Measurements from ENCODE around the gene LYRM7.
"Not testable (repeated sequence)": the region's sequence is repeated elsewhere in the genome, so short reads cannot be mapped to it uniquely, and the experiment has no call there.

LYRM7 gene

DNA sequence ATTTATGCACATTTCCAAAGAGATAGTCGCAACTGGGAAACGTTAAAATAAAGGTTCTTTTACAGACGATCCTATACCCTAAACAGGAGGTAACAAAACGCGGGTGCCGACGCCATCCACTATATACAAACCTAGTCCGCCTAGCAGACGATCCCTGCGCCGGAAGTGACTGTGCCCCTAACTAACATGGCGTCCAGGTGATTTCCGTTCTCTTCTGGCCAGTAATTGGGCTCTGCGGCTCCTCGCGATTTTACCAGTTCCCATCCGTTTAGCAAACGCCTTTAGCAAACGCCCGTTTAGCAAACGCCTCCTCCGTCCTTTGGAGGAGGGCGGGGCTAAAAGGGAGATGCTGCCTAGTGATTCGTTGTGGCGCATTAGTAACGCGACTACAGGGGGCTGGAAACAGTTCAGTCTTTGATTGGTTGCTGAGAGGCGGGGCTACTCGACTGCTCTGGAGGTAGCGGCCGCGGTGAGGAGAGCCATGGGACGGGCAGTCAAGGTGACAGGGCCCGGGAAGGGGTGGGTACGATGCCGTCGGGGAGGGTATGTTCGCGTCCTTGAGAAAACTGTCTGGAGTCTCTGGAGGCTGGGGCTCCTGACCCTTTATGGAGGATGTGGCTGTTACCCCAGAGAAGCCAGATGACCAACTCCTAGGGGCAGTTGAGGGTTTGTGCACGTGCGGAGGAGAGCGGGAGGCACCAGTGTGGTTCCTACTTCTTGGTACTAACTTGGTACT is at the start of gene LYRM7:
LYRM7 (plus strand) TSS at position 405 of the 736 bp plus-strand sequence; CDS start at position 482, 77 bp downstream.
- peak; percentile 56 to 99 (median 93) for DNase-seq

DNA sequence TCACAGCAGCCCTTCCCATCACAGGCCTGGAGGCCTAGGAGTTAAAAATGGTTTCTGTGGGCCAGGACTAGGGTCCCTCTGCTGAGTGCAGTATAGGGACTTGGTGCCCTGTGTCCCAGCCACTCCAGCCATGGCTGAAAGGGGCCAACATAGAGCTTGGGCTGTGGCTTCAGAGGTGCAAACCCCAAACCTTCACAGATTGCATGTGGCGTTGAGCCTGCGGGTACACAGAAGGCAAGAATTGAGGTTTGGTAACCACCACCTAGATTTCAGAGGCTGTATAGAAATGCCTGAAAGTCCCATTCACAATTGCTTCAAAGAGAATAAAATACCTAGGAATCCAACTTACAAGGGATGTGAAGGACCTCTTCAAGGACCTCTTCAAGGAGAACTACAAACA is 43.5 kb upstream of the LYRM7 start:
- not testable (repeated sequence) for DNase-seq

DNA sequence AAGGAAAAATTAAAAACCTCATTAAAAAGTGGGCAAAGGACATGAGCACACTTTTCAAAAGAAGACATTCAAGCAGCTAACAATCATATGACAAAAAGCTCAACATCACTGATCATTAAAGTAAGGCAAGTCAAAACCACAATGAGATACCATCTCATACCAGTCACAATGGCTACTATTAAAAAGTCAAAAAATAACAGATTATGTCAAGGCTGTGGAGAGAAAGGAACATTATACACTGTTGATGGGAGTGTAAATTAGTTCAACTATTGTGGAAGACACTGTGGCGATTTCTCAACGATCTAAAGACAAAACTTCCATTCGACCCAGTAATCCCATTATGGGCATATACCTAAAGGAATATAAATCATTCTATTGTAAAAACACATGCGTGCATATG is 41.4 kb upstream of the LYRM7 start:
- no peak for DNase-seq

DNA sequence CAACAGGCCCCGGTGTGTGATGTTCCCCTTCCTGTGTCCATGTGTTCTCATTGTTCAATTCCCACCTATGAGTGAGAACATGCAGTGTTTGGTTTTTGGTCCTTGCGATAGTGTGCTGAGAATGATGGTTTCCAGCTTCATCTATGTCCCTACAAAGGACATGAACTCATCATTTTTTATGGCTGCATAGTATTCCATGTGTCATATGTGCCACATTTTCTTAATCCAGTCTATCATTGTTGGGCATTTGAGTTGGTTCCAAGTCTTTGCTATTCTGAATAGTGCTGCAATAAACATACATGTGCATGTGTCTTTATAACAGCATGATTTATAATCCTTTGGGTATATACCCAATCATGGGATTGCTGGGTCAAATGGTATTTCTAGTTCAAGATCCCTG is 37.7 kb upstream of the LYRM7 start:
- DNase-seq, result not testable (repeated sequence)

DNA sequence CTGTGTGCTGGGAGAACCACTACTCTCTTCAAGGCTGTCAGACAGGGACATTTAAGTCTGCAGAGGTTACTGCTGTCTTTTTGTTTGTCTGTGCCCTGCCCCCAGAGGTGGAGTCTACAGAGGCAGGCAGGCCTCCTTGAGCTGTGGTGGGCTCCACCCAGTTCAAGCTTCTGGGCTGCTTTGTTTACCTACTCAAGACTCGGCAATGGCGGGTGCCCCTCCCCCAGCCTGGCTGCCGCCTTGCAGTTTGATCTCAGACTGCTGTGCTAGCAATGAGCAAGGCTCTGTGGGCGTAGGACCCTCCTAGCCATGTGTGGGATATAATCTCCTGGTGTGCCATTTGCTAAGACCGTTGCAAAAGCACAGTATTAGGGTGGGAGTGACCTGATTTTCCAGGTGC is 32.3 kb upstream of the LYRM7 start:
- DNase-seq, result not testable (repeated sequence)

DNA sequence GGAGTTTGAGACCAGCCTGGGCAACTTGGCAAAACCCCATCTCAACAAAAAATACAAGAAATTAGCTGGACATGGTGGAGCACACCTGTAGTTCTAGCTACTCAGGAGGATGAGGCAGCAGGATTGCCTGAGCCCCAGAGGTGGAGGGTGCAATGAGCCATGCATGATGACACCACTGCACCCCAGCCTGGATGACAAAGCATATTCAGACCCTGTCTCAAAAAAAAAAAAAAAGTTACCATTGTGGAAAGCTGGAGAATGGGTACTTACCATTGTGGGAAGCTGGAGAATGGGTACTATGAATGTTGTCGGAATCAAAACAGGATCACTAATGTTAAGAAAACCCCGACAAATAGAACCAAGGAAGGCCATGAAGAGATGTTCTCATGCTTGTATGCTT is 31.4 kb upstream of the LYRM7 start:
- DNase-seq, result no peak

DNA sequence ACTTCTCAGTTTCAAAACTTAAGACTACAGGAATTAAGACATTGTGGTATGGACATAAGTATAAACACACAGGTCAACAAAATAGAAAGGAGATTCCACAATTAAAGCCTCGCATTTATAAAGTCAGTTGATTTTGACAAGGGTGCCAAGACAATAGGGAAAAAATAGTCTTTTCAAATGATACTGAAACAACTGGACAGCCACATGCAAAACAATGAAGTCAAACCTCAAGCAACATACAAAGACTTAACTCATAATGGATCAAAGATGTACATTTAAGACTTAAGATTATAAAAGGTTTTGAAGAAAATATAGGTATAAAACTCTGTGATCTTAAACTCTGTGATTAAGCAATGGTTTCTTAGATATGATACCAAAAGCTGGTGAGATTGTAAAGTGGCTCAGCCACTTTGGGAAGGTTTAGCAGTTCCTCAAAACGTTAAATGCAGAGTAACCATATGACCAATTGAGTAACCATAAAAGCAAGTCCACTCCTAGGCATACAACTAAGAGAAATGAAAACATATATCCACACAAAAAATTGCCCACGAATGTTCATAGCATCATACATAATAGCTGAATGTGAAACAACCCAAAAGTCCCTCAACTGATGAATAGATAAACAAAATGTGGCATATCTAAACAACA is 27.6 kb upstream of the LYRM7 start:
- no peak for DNase-seq

DNA sequence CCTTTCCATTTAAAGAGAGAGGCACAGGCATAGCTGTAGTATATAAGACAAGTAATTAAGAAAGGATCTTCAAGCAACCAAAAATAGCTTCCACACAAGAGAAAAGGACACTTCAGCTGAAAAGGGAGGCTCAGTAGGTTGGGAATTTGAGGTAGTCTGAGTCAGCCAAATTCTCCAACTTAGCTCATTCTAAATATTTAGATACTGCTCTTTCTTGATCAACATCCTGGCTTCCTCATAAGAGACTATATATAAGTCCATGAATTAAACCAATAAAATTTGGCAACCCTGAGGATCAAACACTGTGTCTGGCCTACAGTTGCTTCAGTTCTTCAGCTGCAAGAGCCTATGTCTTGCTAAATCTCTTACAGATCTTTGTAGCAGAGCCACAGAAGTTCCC is 23.5 kb upstream of the LYRM7 start:
- DNase-seq, result no peak

DNA sequence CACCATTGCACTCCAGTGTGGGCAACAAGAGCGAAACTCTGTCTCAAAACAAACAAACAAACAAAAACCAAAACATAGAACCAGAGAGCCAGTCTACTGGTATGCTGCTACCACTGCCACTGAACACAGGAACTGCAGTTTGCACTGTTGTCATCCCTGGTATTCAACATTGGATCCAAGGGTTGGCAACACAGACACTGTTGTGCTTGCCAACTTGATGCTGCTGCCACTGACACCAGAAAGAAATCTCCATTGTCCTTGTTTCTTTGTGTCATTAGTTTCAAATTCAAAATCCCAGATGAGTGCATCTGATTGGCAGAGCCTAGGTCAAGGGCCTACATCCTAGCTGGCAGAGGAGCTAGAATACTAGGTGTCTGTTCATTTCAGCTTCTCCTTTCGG is 21.9 kb upstream of the LYRM7 start:
- DNase-seq, result peak in 30 of 51 donors; percentile 2 to 69 (median 20)

DNA sequence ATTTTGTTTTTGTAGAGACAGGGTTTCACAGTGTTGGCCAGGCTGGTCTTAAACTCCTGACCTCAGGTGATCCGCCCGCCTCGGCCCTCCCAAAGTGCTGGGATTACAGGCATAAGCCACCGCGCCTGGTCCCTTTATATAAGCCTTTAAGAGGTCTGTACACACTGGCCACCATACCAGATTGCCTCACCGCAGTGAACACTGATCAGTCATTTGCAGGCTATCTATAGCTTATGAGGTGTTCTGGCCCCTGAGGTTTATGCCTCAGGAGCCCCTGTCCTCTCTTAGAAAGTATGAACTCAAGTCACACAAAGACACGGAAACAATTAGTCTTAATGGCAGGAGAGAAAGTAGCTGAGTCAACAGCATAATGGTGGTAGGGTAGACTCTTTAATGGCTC is 20.3 kb upstream of the LYRM7 start:
- no peak for DNase-seq

DNA sequence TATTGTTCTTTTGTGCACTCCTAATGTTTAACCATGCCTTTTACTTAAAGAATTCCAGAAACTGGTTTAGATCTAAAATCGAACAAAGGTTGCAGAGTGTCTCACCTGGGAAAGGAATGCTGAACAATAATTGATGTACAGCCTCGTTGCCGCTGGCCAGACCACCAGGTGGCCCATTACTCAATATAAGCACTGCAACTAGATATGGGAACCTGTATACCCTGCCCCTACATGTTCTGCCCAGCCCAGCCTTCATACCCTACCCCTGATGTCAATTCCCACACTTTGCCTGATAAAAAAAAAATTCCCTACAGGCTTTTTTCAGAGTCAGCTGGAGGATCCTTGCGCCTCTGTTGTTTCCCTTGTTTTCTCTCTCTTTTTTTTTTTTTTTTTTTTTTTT is 19.5 kb upstream of the LYRM7 start:
- DNase-seq, result no peak

DNA sequence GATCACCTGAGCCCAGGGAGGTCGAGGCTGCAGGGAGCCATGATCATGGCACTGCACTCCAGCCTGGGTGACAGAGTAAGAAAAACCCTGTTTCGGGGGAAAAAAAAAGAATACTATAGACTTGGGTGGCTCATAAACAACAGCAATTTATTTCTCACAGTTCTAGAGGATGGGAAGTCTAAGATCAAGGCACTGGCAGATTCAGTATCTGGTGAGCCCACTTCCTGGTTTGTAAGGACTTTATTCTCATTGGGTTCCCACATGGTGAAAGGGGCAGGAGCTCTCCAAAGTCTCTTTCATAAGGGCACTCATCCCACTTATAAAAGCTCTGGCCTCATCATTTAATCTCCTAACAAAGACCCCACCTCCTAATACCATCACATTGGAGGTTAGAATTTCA is 14.4 kb upstream of the LYRM7 start:
- no peak for DNase-seq

DNA sequence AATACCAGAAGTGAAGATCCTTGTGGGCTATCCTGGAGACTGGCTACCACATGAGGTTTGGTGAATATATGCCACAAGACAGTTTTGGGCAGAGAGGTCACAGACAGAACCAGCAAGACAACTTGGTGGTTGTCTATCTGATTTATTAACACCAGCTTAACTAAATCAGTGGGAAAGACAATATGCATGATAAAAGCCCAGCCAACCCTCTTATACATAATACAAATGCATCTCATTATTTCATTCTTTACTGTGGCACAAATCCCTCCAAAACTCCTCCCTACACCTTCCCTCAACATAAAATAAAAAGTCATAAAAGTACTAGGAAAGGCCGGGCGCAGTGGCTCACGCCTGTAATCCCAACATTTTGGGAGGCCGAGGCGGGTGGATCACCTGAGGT is 13.8 kb upstream of the LYRM7 start:
- DNase-seq, result no peak

DNA sequence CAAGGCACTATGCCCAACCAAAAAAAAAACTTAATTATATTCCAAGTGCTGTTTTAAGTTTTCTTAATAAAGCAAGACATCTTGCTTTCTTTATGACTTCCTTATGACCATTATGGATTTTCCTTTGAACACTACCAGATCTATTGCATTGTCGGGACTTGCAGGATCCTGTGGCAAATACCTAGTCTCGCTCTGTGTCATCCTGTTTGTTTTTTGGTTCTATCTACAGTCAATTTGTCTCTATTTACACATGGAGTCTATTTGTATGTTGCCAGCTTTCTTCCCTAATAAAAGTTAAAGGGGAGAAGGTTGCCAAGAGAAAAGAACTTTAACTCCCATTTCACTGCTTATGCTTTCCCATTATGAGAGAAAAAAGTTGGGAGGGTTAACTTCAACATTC is 10.6 kb upstream of the LYRM7 start:
- no peak for DNase-seq

DNA sequence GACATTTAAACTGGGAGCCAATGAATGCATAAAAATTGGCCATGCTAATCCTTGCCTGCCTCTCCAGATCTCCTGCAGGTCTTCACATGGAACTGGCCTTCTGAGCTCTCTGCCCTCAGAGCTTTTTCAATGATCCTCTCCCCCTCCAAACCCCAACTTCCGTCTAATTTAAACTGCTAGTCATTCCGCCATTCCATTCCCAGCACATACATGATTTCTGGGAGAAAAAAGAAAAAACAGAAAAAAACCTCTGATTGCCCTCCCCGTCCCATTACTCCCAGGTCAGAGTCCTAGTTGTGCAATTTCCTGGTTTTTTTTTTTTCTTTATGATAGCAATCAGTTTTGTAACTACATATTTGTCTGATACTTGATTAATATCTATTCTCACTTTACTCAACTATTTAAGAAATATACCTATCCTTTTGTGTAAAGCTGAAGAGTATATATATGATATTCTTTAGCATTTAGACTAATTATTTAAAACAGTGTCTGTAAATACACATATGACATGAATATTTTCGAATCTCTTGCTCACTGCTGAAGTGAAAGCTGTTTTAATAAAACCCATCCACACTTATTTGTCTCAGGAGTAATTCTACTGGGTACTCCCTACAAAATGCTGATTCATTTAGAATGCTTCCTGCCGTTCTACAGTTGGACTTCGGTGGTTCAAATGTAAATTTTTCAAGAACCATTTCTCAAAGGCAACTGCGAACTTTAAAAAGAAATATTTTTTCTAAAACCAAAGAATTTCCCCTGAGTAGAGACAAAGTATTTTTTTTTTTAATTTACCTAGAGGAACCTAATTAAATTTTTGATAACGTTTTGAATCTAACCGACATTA is 7.2 kb upstream of the LYRM7 start:
- DNase-seq, result peak in 1 of 51 donors; percentile 16

DNA sequence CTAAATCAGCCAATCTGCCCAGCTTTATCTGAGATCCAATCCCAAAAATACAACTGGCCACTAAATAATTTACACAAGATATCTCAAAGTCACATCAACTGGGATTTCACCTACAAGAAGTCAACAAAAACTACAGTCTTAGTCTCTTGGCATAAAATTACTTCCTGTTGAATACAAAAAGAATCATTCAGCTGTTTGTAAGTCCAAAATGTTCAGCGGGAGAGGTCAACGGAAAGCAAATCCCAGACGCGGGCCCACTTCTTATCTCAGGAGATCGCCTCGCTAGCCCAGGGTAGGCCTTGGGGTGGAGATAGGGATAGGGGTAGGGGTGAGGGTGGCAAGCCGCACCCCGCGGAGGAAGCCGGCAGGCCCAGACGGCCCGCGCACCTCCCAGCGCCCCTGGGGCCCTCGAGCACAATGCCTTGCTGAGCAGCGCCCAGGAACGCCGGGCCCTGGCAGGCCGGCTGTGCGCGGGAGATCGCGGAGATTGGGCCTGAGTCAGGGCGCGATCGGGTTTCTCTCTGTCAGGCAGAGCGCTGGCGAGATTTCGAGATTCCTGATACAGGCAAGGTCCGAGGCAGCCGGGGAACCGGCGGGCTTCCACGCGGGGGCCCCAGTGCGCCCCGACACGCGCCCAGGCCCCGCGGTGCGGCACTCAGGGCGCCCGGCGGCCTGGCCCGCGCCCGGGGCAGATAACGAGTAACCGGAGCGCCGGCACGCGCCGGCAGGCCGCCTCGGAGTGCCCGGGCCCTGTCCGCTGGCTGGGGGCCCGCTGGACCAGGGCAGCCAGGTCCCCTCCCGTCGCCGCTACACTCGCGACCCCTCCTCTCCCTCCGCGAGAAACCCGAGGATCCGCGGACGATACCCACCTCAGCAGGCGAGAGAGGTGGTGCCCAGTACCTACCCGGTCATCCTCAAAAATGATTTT is 6.3 kb upstream of the LYRM7 start:
- DNase-seq, result peak in 48 of 51 donors; percentile 9 to 84 (median 60)

DNA sequence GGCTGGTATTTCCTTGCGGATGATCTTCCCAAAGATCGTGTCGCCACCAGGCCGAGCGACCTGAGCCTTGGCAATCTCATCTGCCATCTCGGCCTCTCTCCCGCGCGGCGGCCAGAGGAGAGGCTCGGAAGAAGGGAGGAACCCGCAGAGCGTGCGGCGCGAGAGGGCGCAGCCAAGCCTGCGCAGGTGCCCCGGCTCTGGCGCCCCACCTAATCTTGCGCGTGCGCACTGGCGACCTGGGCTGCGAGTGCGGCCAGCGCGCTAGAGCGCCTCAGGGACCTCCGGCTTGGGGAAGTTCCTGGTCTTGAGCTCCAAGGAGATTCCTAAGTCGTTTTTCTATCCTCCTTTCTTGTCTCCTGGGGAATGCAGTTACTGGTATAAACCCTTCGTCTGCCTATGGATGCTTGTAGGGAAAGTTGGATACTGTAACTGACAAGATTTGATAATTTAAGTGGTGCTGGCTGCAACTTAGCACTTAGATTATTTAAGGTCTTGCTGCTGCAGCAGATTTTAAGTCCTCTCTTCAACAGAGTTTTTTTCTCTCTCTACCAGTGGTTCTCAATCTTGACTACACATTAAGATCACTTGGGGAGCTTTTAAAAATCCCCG is 5.5 kb upstream of the LYRM7 start, which contains the start of gene HINT1:
HINT1 (minus strand) TSS at position 138 of the 609 bp plus-strand sequence; CDS start at position 87, 51 bp downstream.
- peak; percentile 40 to 94 (median 78) for DNase-seq

DNA sequence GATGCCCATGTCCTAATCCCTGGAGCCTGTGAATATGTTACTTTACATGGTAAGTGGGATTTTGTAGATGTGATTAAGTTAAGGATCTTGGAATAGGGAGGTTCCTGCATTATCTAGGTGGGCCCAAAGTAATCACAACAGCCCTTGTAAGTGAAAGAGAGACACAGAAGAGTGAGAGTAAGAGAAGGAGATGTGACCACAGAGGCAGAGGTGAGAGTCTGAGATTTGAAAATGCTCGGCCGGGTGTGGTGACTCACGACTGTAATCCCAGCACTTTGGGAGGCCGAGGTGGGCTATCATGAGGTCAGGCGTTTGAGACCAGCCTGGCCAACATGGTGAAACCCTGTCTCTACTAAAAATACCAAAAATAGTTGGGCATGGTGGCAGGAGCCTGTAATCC is 3.1 kb upstream of the LYRM7 start:
- no peak for DNase-seq

DNA sequence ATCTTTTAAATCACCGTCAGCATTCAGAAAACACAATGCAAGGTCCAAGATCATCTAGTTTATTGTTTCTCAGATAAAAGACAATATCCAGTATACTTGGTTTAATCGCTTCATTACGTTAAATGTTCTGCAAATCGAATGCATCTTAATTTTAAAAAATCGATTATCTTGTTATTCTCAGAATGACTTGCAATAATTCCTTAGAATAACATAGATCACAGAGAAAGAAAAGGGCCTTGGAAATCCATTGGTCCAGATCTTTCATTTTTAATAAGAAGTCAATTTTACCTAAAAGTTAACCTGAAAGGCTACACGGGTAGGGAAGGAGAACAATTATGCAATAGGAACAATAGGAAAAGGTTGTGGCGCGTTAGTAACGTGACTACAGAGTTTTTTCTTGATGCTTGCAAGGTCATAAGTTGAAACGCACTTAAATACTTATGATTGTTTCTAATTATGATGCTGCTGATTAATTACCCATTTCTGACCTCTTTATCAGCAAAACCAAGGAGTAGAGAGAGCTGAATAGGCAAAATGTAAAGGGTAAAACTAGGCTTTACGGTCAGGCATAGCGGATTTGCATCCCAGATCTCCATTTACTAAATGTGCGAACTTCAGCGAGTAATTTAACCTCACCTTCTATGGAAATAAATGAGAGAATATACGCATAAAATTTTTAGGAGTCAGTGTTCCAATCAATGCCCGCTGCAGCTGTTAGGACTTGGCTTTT is 769 bp upstream of the LYRM7 start:
- no peak for DNase-seq

DNA sequence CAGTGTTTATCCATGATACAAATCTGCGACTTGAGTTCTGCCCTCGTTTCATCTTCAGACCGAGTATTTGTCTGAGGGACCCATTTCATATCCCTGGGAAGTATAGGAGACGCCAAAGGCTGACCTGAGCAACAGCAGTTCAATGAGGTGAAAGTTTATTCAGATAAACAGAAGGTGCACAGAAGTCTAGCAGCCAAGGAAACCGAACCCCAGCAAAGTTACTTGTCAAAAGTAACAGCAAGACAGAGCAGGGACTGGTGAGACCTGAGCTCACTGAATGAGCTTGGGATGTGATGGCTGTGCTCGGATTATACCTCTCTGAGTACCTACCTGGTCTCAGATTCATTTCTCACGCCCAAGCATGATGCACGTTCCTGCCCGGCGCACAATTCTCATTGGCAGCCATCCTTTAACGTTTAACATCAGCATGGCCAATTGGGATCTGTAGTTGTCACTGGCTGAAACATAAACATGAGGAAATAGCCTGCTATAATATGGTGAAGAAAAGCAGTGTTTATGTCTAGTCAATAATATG is 599 bp downstream of the LYRM7 start:
- DNase-seq, result peak in 2 of 51 donors; percentile 32 to 43

Data from hypothalamus (tissue), 51 donors.